IMR-90 (cell line): Measurements from ENCODE around the gene RUNDC1. TPM values are rescaled to one million over a fixed set of nuclear protein-coding genes. Genes with fewer than 3 reads are reported as not detected.

Source experiments
- ATAC-seq: fragments of 200-7000 bp; cut with Tn5 transposase; 2 replicates; pipeline ENCODE4 v1.9.1; 2020; ENCODE audit warnings: low read depth, mild to moderate bottlenecking, moderate library complexity
- BruUV-seq: library from RNA; stranded (reverse); fragments of 400-500 nt; replicated peaks from 2 replicates; lab custom pipeline; 2021; lab: Mats Ljungman, UMichigan
- CTCF ChIA-PET: fragments of 300-600 bp; formaldehyde crosslinking; extraction: SDS; loops from one replicate; lab custom pipeline; 2021; ENCODE audit warnings: antibody characterized with exemption; lab: Yijun Ruan, JAX
- POLR2A ChIA-PET: fragments of 300-600 bp; sonication (Branson Sonifier 250); formaldehyde crosslinking; loops from one replicate; lab custom pipeline; 2022; ENCODE audit warnings: antibody characterized with exemption; ENCODE audit not compliant: unreplicated experiment; lab: Charles Lee
- DNase-seq: peaks from one replicate; pipeline ENCODE4 v3.0.0; 2013
- H2AFZ ChIP-seq: replicated peaks from 2 replicates; pipeline ENCODE3; 2013; ENCODE audit warnings: low read length, mild to moderate bottlenecking; ENCODE audit not compliant: poor library complexity
- H2AK5ac ChIP-seq: 2 replicates; pipeline ENCODE4 v1.6.1; 2013; ENCODE audit warnings: low read depth, low read length, inconsistent platforms
- H2AK9ac ChIP-seq: replicated peaks from 2 replicates; pipeline ENCODE3; 2013; ENCODE audit warnings: mild to moderate bottlenecking, low read depth, low read length, moderate library complexity; ENCODE audit not compliant: poor library complexity
- H2BK120ac ChIP-seq: 2 replicates; pipeline ENCODE4 v1.6.1; 2013; ENCODE audit warnings: low read depth, low read length, inconsistent platforms
- H2BK15ac ChIP-seq: 3 replicates; pipeline ENCODE4 v1.6.1; 2013; ENCODE audit warnings: low read depth, low read length, inconsistent platforms
- H2BK20ac ChIP-seq: 2 replicates; pipeline ENCODE4 v1.6.1; 2013; ENCODE audit warnings: low read depth, mild to moderate bottlenecking, inconsistent platforms, low read length, moderate library complexity
- H2BK5ac ChIP-seq: 2 replicates; pipeline ENCODE4 v1.6.1; 2013; ENCODE audit warnings: mild to moderate bottlenecking, low read depth, low read length, inconsistent platforms; ENCODE audit not compliant: poor library complexity, severe bottlenecking
- H3K14ac ChIP-seq: replicated peaks from 2 replicates; pipeline ENCODE4 v1.6.1; 2013; ENCODE audit warnings: low read depth, low read length, inconsistent platforms
- H3K18ac ChIP-seq: 2 replicates; pipeline ENCODE4 v1.6.1; 2013; ENCODE audit warnings: low read depth, low read length, control low read depth
- H3K23ac ChIP-seq: 2 replicates; pipeline ENCODE4 v1.6.1; 2013; ENCODE audit warnings: low read depth, low read length, inconsistent platforms
- H3K27ac ChIP-seq: 2 replicates; pipeline ENCODE4 v1.5.1; 2013; ENCODE audit warnings: mild to moderate bottlenecking, control low read depth, low read length; ENCODE audit not compliant: insufficient read depth
- H3K27me3 ChIP-seq: 2 replicates; pipeline ENCODE4 v1.6.1; 2013; ENCODE audit warnings: low read length; ENCODE audit not compliant: control insufficient read depth, insufficient read depth
- H3K36me3 ChIP-seq: 2 replicates; pipeline ENCODE4 v1.6.1; 2013; ENCODE audit warnings: low read length, mixed read lengths; ENCODE audit not compliant: control insufficient read depth, insufficient read depth
- H3K4ac ChIP-seq: 2 replicates; pipeline ENCODE4 v1.6.1; 2013; ENCODE audit warnings: low read depth, low read length, inconsistent platforms
- H3K4me1 ChIP-seq: 2 replicates; pipeline ENCODE4 v1.6.1; 2013; ENCODE audit warnings: low read length, mixed read lengths; ENCODE audit not compliant: control insufficient read depth, insufficient read depth
- H3K4me2 ChIP-seq: 2 replicates; pipeline ENCODE4 v1.6.1; 2013; ENCODE audit warnings: low read depth, mild to moderate bottlenecking, control low read depth, low read length, moderate library complexity
- H3K4me3 ChIP-seq: 2 replicates; pipeline ENCODE4 v1.5.1; 2013; ENCODE audit warnings: low read depth, mild to moderate bottlenecking, control low read depth, low read length, moderate library complexity; ENCODE audit not compliant: insufficient read depth
- H3K56ac ChIP-seq: 2 replicates; pipeline ENCODE4 v1.6.1; 2013; ENCODE audit warnings: low read length, inconsistent platforms; ENCODE audit not compliant: insufficient read depth; ENCODE audit errors: extremely low read depth
- H3K79me1 ChIP-seq, 2 experiments: 2 replicates each; pipeline ENCODE4 v1.6.1; 2013; ENCODE audit warnings: low read length in 2 of 2, inconsistent platforms in 1 of 2, low read depth in 1 of 2
- H3K9ac ChIP-seq: 2 replicates; pipeline ENCODE4 v1.6.1; 2013; ENCODE audit warnings: low read depth, low read length, control low read depth
- H3K9me1 ChIP-seq: 2 replicates; pipeline ENCODE4 v1.6.1; 2013; ENCODE audit warnings: low read length, inconsistent platforms; ENCODE audit not compliant: insufficient read depth
- H3K9me3 ChIP-seq: 2 replicates; pipeline ENCODE4 v1.6.1; 2013; ENCODE audit warnings: low read length; ENCODE audit not compliant: control insufficient read depth, insufficient read depth
- H4K20me1 ChIP-seq: 2 replicates; pipeline ENCODE4 v1.6.1; 2013; ENCODE audit warnings: low read length, inconsistent platforms; ENCODE audit not compliant: insufficient read depth
- H4K5ac ChIP-seq: 2 replicates; pipeline ENCODE4 v1.6.1; 2013; ENCODE audit warnings: mild to moderate bottlenecking, low read depth, low read length, control low read depth
- H4K8ac ChIP-seq, 2 experiments: 2 replicates each; pipeline ENCODE4 v1.6.1; 2013; ENCODE audit warnings: low read depth in 2 of 2, low read length in 2 of 2, control low read depth in 1 of 2, inconsistent platforms in 1 of 2
- H4K91ac ChIP-seq: 2 replicates; pipeline ENCODE4 v1.6.1; 2013; ENCODE audit warnings: low read depth, low read length, inconsistent platforms; ENCODE audit not compliant: insufficient read depth
- BHLHE40 ChIP-seq: fragments of 150-350 bp; IDR thresholded peaks from 2 replicates; pipeline ENCODE4 v1.6.1; 2016; ENCODE audit warnings: mild to moderate bottlenecking, low read depth, low read length
- CHD1 ChIP-seq: IDR thresholded peaks from 2 replicates; pipeline ENCODE4 v1.6.1; 2012; ENCODE audit warnings: low read depth, low read length, improper control_type of control experiment
- FOS ChIP-seq: fragments of 150-350 bp; IDR thresholded peaks from 2 replicates; pipeline ENCODE4 v1.6.1; 2016; ENCODE audit warnings: low read depth, low read length
- NFE2L2 ChIP-seq: fragments of 150-350 bp; IDR thresholded peaks from 2 replicates; pipeline ENCODE4 v1.6.1; 2016; ENCODE audit warnings: low read depth, mild to moderate bottlenecking, low read length
- SMC3 ChIP-seq: fragments of 150-350 bp; IDR thresholded peaks from 2 replicates; pipeline ENCODE4 v1.6.1; 2016; ENCODE audit warnings: low read depth, mild to moderate bottlenecking, antibody characterized with exemption, low read length, moderate library complexity
- WGBS, 2 experiments: methylation state at CpG; one replicate each; pipeline versions ENCODE4 v1.1.5 to v1.1.7; 2013; ENCODE audit warnings: missing lambda C conversion rate in 2 of 2; ENCODE audit not compliant: insufficient read length in 1 of 2; ENCODE audit errors: extremely low coverage in 2 of 2; 5-methylcytosine and 5-hydroxymethylcytosine counted together
- dilution Hi-C: fragments of 300-500 bp; cut with HindIII; formaldehyde crosslinking; loops from one replicate; pipeline ENCODE4 v1.14.3; 2018; ENCODE audit warnings: low sequenced_read_pairs; ENCODE audit not compliant: unreplicated experiment
- in situ Hi-C: fragments of 300-500 bp; cut with MboI; formaldehyde crosslinking; loops from 3 replicates; pipeline ENCODE4 v1.14.3; 2019; ENCODE audit warnings: low sequenced_read_pairs, inconsistent platforms, mixed read lengths
- intact Hi-C: fragments of 100-400 bp; cut with micrococcal nuclease; formaldehyde crosslinking; loops from 2 replicates; pipeline ENCODE4 v1.10.0; 2022
- polyA plus RNA-seq, 3 experiments: library from polyadenylated mRNA; depleted of rRNA; stranded (reverse); fragments of >200 nt; gene quantifications; 2 replicates each; pipeline ENCODE4 v1.2.3, GENCODE V29; 2012; ENCODE audit warnings: low replicate concordance in 1 of 3
- total RNA-seq: library from RNA; depleted of rRNA; stranded (reverse); fragments of >200 nt; gene quantifications from 2 replicates; pipeline ENCODE4 v1.2.3, GENCODE V29; 2012
- TF ChIP-seq, protein P1 (sequence below): conservative IDR thresholded peaks from 2 replicates; pipeline ENCODE4 v1.5.1; 2012; ENCODE audit warnings: mild to moderate bottlenecking, low read depth, low read length, improper control_type of control experiment

RUNDC1 gene
- total and polyA plus RNA-seq, 2 of the 4 experiments (the other 2 are of a cell fraction), result 7.0 to 7.9 TPM

DNA sequence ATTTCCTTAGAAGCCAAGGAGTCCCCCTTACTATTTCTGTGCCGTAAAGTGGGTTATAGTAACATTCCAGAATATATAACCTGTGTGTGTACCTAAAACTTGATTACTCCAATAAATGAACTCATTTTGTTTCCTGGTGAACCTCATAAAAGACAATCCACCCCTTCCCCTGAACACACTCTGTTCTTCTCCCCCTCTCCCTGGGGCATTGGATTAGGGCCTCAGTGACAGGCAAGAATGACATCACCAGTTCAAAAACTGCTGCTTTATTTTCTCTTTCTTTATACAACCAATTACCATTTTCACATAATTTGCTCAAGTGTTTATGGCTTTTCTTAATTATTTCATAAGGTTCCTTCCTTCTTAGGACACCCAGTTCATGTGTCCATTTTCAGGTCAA is 33.6 kb upstream of the RUNDC1 start:
- H3K9me3 ChIP-seq, result no peaks in the 10 kb centered on the region
- ATAC-seq, result no peak
- BruUV-seq, result no TSS peak
- no peak overlapping the region for H3K27ac ChIP-seq
- H3K36me3 ChIP-seq, result peaks cover 11% of the 10 kb centered on the region
- H3K23ac ChIP-seq, result no peak overlapping the region
- no peak overlapping the region for H3K4me2 ChIP-seq
- H3K4me1 ChIP-seq, result peaks cover 5% of the 10 kb centered on the region
- ChIA-PET CTCF (no interaction called here), POLR2A (no interaction called here)
- no peak overlapping the region for H2BK20ac ChIP-seq
- H3K9me1 ChIP-seq, result 0 out of 2 replicates have a peak, but pooled peaks cover 7% of the 10 kb centered on the region
- no peaks in the 10 kb centered on the region for H3K27me3 ChIP-seq
- no peak overlapping the region for H4K91ac ChIP-seq
- H4K5ac ChIP-seq, result no peak overlapping the region
- no peak overlapping the region for H2BK120ac ChIP-seq
- no peak overlapping the region for H3K9ac ChIP-seq
- H3K14ac ChIP-seq, result no peak overlapping the region
- H2AFZ ChIP-seq, result no peak overlapping the region
- no peak overlapping the region for H3K4me3 ChIP-seq
- DNase-seq, result no peak
- intact Hi-C loops, result no loop called here
- in situ Hi-C loops, result no loop called here
- H3K79me1 ChIP-seq, result no peaks in the 10 kb centered on the region
- no peak overlapping the region for H3K56ac ChIP-seq
- no peak overlapping the region for H2BK5ac ChIP-seq
- TF ChIP-seq NFE2L2, result no peak
- no peak for TF ChIP-seq SMC3
- TF ChIP-seq BHLHE40, result no peak
- no peak for TF ChIP-seq FOS
- TF ChIP-seq, protein P1, sequence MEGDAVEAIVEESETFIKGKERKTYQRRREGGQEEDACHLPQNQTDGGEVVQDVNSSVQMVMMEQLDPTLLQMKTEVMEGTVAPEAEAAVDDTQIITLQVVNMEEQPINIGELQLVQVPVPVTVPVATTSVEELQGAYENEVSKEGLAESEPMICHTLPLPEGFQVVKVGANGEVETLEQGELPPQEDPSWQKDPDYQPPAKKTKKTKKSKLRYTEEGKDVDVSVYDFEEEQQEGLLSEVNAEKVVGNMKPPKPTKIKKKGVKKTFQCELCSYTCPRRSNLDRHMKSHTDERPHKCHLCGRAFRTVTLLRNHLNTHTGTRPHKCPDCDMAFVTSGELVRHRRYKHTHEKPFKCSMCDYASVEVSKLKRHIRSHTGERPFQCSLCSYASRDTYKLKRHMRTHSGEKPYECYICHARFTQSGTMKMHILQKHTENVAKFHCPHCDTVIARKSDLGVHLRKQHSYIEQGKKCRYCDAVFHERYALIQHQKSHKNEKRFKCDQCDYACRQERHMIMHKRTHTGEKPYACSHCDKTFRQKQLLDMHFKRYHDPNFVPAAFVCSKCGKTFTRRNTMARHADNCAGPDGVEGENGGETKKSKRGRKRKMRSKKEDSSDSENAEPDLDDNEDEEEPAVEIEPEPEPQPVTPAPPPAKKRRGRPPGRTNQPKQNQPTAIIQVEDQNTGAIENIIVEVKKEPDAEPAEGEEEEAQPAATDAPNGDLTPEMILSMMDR, result no peak
- no peak for TF ChIP-seq CHD1
- H4K8ac ChIP-seq, result no peak overlapping the region
- no CpG with 5 or more reads among the region's 1 CpG for WGBS, 2 experiments
- peaks cover 22% of the 10 kb centered on the region for H4K20me1 ChIP-seq
- H3K4ac ChIP-seq, result no peak overlapping the region
- dilution Hi-C loops, result no loop called here
- H2BK15ac ChIP-seq, result no peak overlapping the region
- H2AK9ac ChIP-seq, result no peak overlapping the region
- H3K18ac ChIP-seq, result no peak overlapping the region
- H2AK5ac ChIP-seq, result no peak overlapping the region
